Amniotic epithelial cell (primary cell): ENCODE results near the gene TRPM2.

ENCODE experiments used
- DNase-seq: peaks from one replicate; pipeline ENCODE4 v3.0.0-alpha.2; 2010; ENCODE audit warnings: low read depth

Gene TRPM2

GRCh38 chr21:44485254-44485793 lies 131.9 kb downstream of the TRPM2 start:
- no peak for DNase-seq

- DNase-seq, result no peak
Observed at GRCh38 chr21:44485796-44486195, 132.4 kb downstream of the TRPM2 start.

- DNase-seq, result no peak
Observed at GRCh38 chr21:44486302-44486701, 132.9 kb downstream of the TRPM2 start.

- no peak for DNase-seq
Observed at GRCh38 chr21:44487831-44488230, 134.4 kb downstream of the TRPM2 start.

GRCh38 chr21:44489962-44490361 lies 136.5 kb downstream of the TRPM2 start:
- DNase-seq, result no peak

GRCh38 chr21:44490405-44490804 lies 137.0 kb downstream of the TRPM2 start:
- no peak for DNase-seq

- no peak for DNase-seq
Observed at GRCh38 chr21:44490816-44491215, 137.4 kb downstream of the TRPM2 start.
